GM10248 (cell line): ENCODE data around the gene PCNT.
A peak's percentile ranks its signal among the peaks of the same experiment; 100 is the strongest.

ENCODE experiments used
- CTCF ChIA-PET: fragments of 300-600 bp; sonication (Branson Sonifier 250); formaldehyde crosslinking; extraction: SDS; loops from one replicate; lab custom pipeline; 2021; ENCODE audit warnings: antibody characterized with exemption; lab: Yijun Ruan, JAX
- POLR2A ChIA-PET: fragments of 350-650 bp; sonication (Branson Sonifier 250); formaldehyde crosslinking; extraction: SDS; loops from one replicate; lab custom pipeline; 2020; ENCODE audit warnings: antibody characterized with exemption; lab: Yijun Ruan, JAX
- DNase-seq: peaks from one replicate; pipeline ENCODE4 v3.0.0; 2012; ENCODE audit errors: extremely low spot score
- CTCF ChIP-seq: IDR thresholded peaks from 2 replicates; pipeline ENCODE4 v1.5.1; 2012; ENCODE audit warnings: mild to moderate bottlenecking, low read depth; ENCODE audit errors: extremely low read depth, missing control alignments, control extremely low read depth

PCNT gene

GRCh38 chr21:46322351-46323226, 1.4 kb upstream of the PCNT start:
- no peak for DNase-seq
- ChIA-PET CTCF (interaction anchor here (1.3 to 1.4 kb wide), 2 partner anchors 22 to 41 kb away, joined by 3 read pairs; no protein-coding TSS in a partner anchor), POLR2A (interaction anchor here (0.6 kb wide), 2 partner anchors 9 to 58 kb away, joined by 3 to 4 read pairs; no protein-coding TSS in a partner anchor)

GRCh38 chr21:46323227-46323709, 688 bp upstream of the PCNT start:
- peak; percentile 26 for DNase-seq
- POLR2A ChIA-PET: interaction anchor here (0.6 kb wide), 1 partner anchor 10 kb away, joined by 3 read pairs; no protein-coding TSS in a partner anchor

More at GRCh38 chr21:46322351-46323226, 1.4 kb upstream of the PCNT start:
- TF ChIP-seq CTCF: no peak

GRCh38 chr21:46324390-46325072, 575 bp downstream of the PCNT start:
- peak; percentile 10 for TF ChIP-seq CTCF
- peak; percentile 95 for DNase-seq
- ChIA-PET POLR2A (no interaction called here), CTCF (interaction anchor here (1.4 to 2.6 kb wide), 2 partner anchors 12 to 181 kb away, joined by 5 to 7 read pairs; no protein-coding TSS in a partner anchor)

More at GRCh38 chr21:46323227-46323709, 688 bp upstream of the PCNT start:
- CTCF ChIA-PET: interaction anchor here (1.3 to 1.4 kb wide), 2 partner anchors 23 to 40 kb away, joined by 3 read pairs; no protein-coding TSS in a partner anchor
- TF ChIP-seq CTCF: no peak

GRCh38 chr21:46325073-46325912, 1.3 kb downstream of the PCNT start:
- peak; percentile 26 for TF ChIP-seq CTCF
- DNase-seq: peak; percentile 60
- CTCF ChIA-PET: interaction anchor here (0.9 to 2.6 kb wide), 8 partner anchors 9 to 182 kb away, joined by 3 to 7 read pairs (median 3); no protein-coding TSS in a partner anchor
- POLR2A ChIA-PET: no interaction called here

- TF ChIP-seq CTCF: peak; percentile 24
- POLR2A ChIA-PET: no interaction called here
- CTCF ChIA-PET: interaction anchor here (0.9 to 2.6 kb wide), 8 partner anchors 8 to 183 kb away, joined by 3 to 7 read pairs (median 3); no protein-coding TSS in a partner anchor
- DNase-seq: no peak
These were observed 2.3 kb downstream of the PCNT start for GRCh38 chr21:46326110-46326703.
